Sigmoid colon (tissue), 7 donors: ENCODE measurements around the gene SEMA3G. TPM values are rescaled to one million over a fixed set of nuclear protein-coding genes. Genes with fewer than 3 reads are reported as not detected.

Experiments used
- DNase-seq: peaks from one replicate; pipeline ENCODE4 v3.0.0-alpha.2; 2019
- H3K27ac ChIP-seq, 4 donors: fragments of 200-600 bp; sonication (generic); one replicate each; pipeline ENCODE4 v1.5.1; 2016 to 2019; ENCODE audit warnings: mild to moderate bottlenecking in 1 of 4
- H3K27me3 ChIP-seq, 3 donors: fragments of 200-600 bp; sonication (generic); one replicate each; pipeline ENCODE4 v1.5.1; 2019; ENCODE audit warnings: mild to moderate bottlenecking in 1 of 3
- H3K36me3 ChIP-seq, 4 donors: fragments of 200-600 bp; sonication (generic); one replicate each; pipeline ENCODE4 v1.5.1; 2016 to 2019
- H3K4me1 ChIP-seq, 4 donors: fragments of 200-600 bp; sonication (generic); one replicate each; pipeline ENCODE4 v1.5.1; 2017 to 2019
- H3K4me3 ChIP-seq, 4 donors: fragments of 200-600 bp; sonication (generic); one replicate each; pipeline ENCODE4 v1.5.1; 2017 to 2019; ENCODE audit warnings: mild to moderate bottlenecking in 2 of 4, moderate library complexity in 1 of 4
- H3K9me3 ChIP-seq, 4 donors: fragments of 200-600 bp in 3 of 4; sonication (generic) in 3 of 4; one replicate each; pipeline versions ENCODE4 v1.5.1 to v1.6.1; 2013 to 2019
- CTCF ChIP-seq, 4 experiments: fragments of 450-650 bp in 3 of 4; fragments of 200-600 bp in 1 of 4; IDR thresholded peaks; one replicate each; pipeline ENCODE4 v1.5.1; 2016 to 2019; ENCODE audit warnings: antibody characterized with exemption in 4 of 4, mild to moderate bottlenecking in 3 of 4, moderate library complexity in 2 of 4
- EP300 ChIP-seq, 4 donors: sonication (generic); formaldehyde crosslinking; IDR thresholded peaks; one replicate each; pipeline ENCODE4 v1.6.1; 2017; ENCODE audit warnings: antibody characterized with exemption in 4 of 4
- POLR2A ChIP-seq, 2 donors: fragments of 450-650 bp; IDR thresholded peaks; one replicate each; pipeline ENCODE4 v1.6.1; 2016; ENCODE audit warnings: antibody characterized with exemption in 2 of 2, mild to moderate bottlenecking in 2 of 2, moderate library complexity in 2 of 2
- POLR2AphosphoS5 ChIP-seq, 4 donors: sonication (generic); formaldehyde crosslinking; IDR thresholded peaks; one replicate each; pipeline ENCODE4 v1.6.1; 2017; ENCODE audit warnings: antibody characterized with exemption in 4 of 4
- WGBS, 2 donors: extraction: QIAGEN DNeasy Blood & Tissue Kit; methylation state at CpG; one replicate each; pipeline ENCODE4 v1.1.7; 2013; 5-methylcytosine and 5-hydroxymethylcytosine counted together
- intact Hi-C: fragments of 100-400 bp; cut with DNase I; formaldehyde crosslinking; loops from one replicate; pipeline ENCODE4 v1.15.1; 2023
- polyA plus RNA-seq, 3 donors: library from polyadenylated mRNA; stranded (reverse); fragments of 200-250 nt; gene quantifications; one replicate each; pipeline ENCODE4 v1.2.3, GENCODE V29; 2013
- total RNA-seq, 4 donors: library from RNA; depleted of rRNA; stranded (reverse); fragments of >200 nt; gene quantifications; one replicate each; pipeline ENCODE4 v1.1.0, GENCODE V29; 2016
- donor health status: healthy with polysubstance abuse.
- donor health status: Bipolar disorder and iron deficiency.
- donor health status: healthy.

The SEMA3G gene
- total and polyA plus RNA-seq, 7 donors: 0.23 to 7.4 (median 3.9) TPM

- Histone ChIP-seq H3K9me3 (no peaks in the 10 kb centered on the region), H3K27ac (no peak overlapping the region), H3K36me3 (peaks cover 0 to 16% (median 0%) of the 10 kb centered on the region in 4 donors), H3K4me3 (no peak overlapping the region), H3K4me1 (no peaks in the 10 kb centered on the region), H3K27me3 (no peaks in the 10 kb centered on the region)
- TF ChIP-seq POLR2A (IDR thresholded peaks at IDR 0.05) (no peak), EP300 (IDR thresholded peaks at IDR 0.05) (no peak), POLR2AphosphoS5 (IDR thresholded peaks at IDR 0.05) (no peak), CTCF (IDR thresholded peaks at IDR 0.05) (no peak)
- intact Hi-C loops: no loop called here
- DNase-seq: no peak
- WGBS, 2 donors: 95 to 96% methylated on average over 12 of the region's 12 CpGs
These were observed 53.8 kb downstream of the SEMA3G start for GRCh38 chr3:52391096-52391495.

GRCh38 chr3:52388933-52389332 is 56.0 kb downstream of the SEMA3G start:
- TF ChIP-seq POLR2AphosphoS5 (IDR thresholded peaks at IDR 0.05) (no peak), CTCF (IDR thresholded peaks at IDR 0.05) (no peak), POLR2A (IDR thresholded peaks at IDR 0.05) (no peak), EP300 (IDR thresholded peaks at IDR 0.05) (no peak)
- peaks cover 0 to 16% (median 0%) of the 10 kb centered on the region in 4 donors for H3K36me3 ChIP-seq
- H3K9me3 ChIP-seq: no peaks in the 10 kb centered on the region
- no peak overlapping the region for H3K27ac ChIP-seq
- no peaks in the 10 kb centered on the region for H3K27me3 ChIP-seq
- 94% methylated on average over 9 of the region's 9 CpGs for WGBS, 2 donors
- no peaks in the 10 kb centered on the region for H3K4me1 ChIP-seq
- H3K4me3 ChIP-seq: no peak overlapping the region
- intact Hi-C loops: no loop called here
- no peak for DNase-seq

- 89 to 92% methylated on average over 18 of the region's 18 CpGs for WGBS, 2 donors
- no peaks in the 10 kb centered on the region for H3K4me1 ChIP-seq
- TF ChIP-seq CTCF (IDR thresholded peaks at IDR 0.05): no peak
- no peak for TF ChIP-seq EP300 (IDR thresholded peaks at IDR 0.05)
- TF ChIP-seq POLR2AphosphoS5 (IDR thresholded peaks at IDR 0.05): no peak
- no peak for TF ChIP-seq POLR2A (IDR thresholded peaks at IDR 0.05)
- DNase-seq: no peak
- H3K4me3 ChIP-seq: no peak overlapping the region
- H3K36me3 ChIP-seq: peaks cover 0 to 16% (median 0%) of the 10 kb centered on the region in 4 donors
- H3K27me3 ChIP-seq: no peaks in the 10 kb centered on the region
- no peak overlapping the region for H3K27ac ChIP-seq
- intact Hi-C loops: no loop called here
- no peaks in the 10 kb centered on the region for H3K9me3 ChIP-seq
These were observed 56.5 kb downstream of the SEMA3G start for GRCh38 chr3:52388348-52388821.

GRCh38 chr3:52387481-52387880 is 57.4 kb downstream of the SEMA3G start:
- WGBS, 2 donors: 89 to 91% methylated on average over 2 of the region's 2 CpGs
- peaks cover 0 to 9% (median 0%) of the 10 kb centered on the region in 4 donors for H3K36me3 ChIP-seq
- no peaks in the 10 kb centered on the region for H3K27me3 ChIP-seq
- intact Hi-C loops: no loop called here
- TF ChIP-seq CTCF (IDR thresholded peaks at IDR 0.05): no peak
- no peak for TF ChIP-seq EP300 (IDR thresholded peaks at IDR 0.05)
- no peak for TF ChIP-seq POLR2AphosphoS5 (IDR thresholded peaks at IDR 0.05)
- TF ChIP-seq POLR2A (IDR thresholded peaks at IDR 0.05): no peak
- H3K4me3 ChIP-seq: no peak overlapping the region
- no peak overlapping the region for H3K27ac ChIP-seq
- H3K9me3 ChIP-seq: no peaks in the 10 kb centered on the region
- no peaks in the 10 kb centered on the region for H3K4me1 ChIP-seq
- DNase-seq: no peak

GRCh38 chr3:52385157-52385556 is 59.7 kb downstream of the SEMA3G start:
- no peak overlapping the region for H3K4me3 ChIP-seq
- H3K4me1 ChIP-seq: no peaks in the 10 kb centered on the region
- H3K27me3 ChIP-seq: no peaks in the 10 kb centered on the region
- H3K36me3 ChIP-seq: no peaks in the 10 kb centered on the region
- TF ChIP-seq POLR2A (IDR thresholded peaks at IDR 0.05) (no peak), CTCF (IDR thresholded peaks at IDR 0.05) (no peak), EP300 (IDR thresholded peaks at IDR 0.05) (no peak), POLR2AphosphoS5 (IDR thresholded peaks at IDR 0.05) (no peak)
- no peak overlapping the region for H3K27ac ChIP-seq
- 79 to 83% methylated on average over 10 of the region's 10 CpGs for WGBS, 2 donors
- intact Hi-C loops: no loop called here
- no peaks in the 10 kb centered on the region for H3K9me3 ChIP-seq
- DNase-seq: no peak
